ENCODE measurements around the gene TCP11L2.
A peak's percentile ranks its signal among the peaks of the same experiment; 100 is the strongest.

The TCP11L2 gene

GRCh38 chr12:106357549-106358395 is 55.2 kb downstream of the TCP11L2 start, which contains the start of gene POLR3B:
Gene POLR3B, plus strand, starts transcription at chr12:106357748. Its CDS starts 132 bp downstream, at chr12:106357880.
- peak; percentile 92 for TF ChIP-seq CTCF (IDR thresholded peaks at IDR 0.05)

DNA sequence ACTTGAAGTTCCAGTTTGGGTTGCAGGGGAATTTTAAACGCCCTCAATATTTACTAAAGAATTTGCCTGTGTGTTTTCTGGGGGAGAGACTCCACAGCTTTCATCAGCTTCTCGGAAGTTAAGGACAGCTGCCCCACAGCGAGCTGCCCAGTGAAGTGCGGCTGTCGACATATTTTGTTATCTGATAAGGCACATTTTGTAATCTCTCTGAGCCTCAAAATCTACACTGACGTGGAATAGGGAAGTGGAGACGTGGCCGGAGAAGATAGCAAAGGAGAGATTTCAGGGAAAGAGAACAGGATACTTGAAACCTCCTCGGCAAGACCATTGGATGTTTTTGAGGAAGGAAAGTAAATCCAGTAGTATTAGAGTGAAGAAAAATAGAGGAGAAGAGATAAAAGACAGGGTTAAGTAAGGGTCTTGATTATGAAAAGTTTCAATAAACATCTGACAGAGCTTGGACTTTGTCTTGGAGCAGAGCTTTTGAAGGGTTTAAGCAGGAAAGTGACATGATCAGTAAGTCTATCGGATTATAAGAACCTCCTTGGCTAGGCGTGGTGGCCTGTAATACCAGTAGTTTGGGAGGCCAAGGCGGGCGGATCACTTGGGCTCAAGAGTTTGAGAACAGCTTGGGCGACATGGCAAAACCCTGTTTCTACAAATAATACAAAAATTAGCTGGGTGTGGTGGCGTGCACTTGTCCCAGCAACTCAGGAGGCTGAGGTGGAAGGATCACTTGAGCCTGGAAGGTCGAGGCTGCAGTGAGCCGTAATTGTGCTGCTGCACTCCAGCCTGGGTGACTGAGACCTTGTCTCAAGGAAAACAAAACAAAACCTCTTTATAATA is 56.1 kb downstream of the TCP11L2 start:
- TF ChIP-seq CTCF (IDR thresholded peaks at IDR 0.05) = no peak

- TF ChIP-seq CTCF (IDR thresholded peaks at IDR 0.05) = no peak
Observed at GRCh38 chr12:106359646-106360399, 57.3 kb downstream of the TCP11L2 start.

GRCh38 chr12:106360400-106360994 is 58.0 kb downstream of the TCP11L2 start:
- TF ChIP-seq CTCF (IDR thresholded peaks at IDR 0.05) = no peak

DNA sequence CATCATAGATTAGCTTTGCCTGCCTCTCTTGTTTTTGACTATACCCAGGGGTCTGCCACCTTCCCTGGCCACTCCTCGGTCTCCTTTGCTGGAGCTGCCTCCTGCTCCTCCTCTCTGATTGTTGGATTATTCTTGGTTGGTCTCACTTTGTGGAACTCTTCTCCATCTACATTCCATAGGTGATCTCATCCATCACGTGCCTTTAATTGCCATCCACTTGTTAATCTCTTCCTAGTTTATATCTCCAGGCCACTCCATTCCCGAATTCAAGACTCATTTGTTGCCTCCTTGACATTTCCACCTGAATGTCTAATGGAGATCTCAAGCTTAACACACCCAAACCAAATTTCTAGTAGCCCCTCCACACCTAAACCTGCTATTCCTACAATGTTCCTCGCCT is 60.4 kb downstream of the TCP11L2 start:
- no peak for TF ChIP-seq CTCF (IDR thresholded peaks at IDR 0.05)

DNA sequence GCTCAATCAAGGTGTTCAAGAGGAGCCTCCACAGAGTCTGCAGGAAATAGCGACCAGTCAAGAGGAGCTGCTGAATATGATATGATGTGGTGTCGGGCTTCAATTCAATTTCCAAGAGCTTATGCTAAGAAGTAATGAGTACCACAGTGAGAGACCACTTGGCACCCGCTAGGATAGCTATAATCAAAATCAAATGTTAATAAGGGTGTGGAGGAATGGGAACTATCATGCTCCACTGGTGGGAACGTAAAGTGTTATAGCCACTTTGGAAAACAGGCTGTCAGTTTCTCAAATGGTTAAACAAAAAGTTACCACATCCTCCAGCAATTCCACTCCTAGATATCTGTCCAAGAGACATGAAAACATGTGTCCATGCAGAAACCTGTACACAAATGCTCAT is 61.7 kb downstream of the TCP11L2 start:
- no peak for TF ChIP-seq CTCF (IDR thresholded peaks at IDR 0.05)
